ENCODE measurements around the gene MINAR1. TPM values are rescaled to one million over a fixed set of nuclear protein-coding genes. Genes with fewer than 3 reads are reported as not detected.
"Not testable (repeated sequence)": the region's sequence is repeated elsewhere in the genome, so short reads cannot be mapped to it uniquely, and the experiment has no call there.

The MINAR1 gene
- total RNA-seq, 2 experiments from 2014 or later, result 0.40 to 0.55 TPM

DNA sequence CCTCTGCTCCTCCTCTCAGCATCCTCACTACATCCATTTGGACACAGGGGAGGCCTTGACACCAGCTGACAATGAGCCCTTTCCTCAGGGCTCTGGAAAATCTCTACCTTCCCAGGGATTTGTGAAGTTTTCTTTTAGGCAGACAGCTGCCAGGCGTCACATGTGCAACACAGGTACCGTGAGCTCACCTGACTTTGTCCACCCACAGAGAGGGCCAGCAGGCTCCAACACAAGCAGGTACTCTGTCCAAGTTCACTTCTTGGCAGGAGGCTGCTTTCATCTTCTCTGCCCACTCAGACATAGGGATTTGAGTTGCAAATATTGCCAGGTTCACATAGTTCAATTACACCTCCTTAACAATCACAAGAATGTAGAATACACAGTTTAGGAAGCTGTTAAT, 15.3 kb upstream of the MINAR1 start:
- no peak for DNase-seq
- no peak overlapping the region for H3K4me3 Mint-ChIP-seq
- H3K9me3 Mint-ChIP-seq, result no peaks in the 10 kb centered on the region
- POLR2A ChIA-PET, result no interaction called here
- CTCF ChIA-PET, result interaction anchor here (0.9 to 1.1 kb wide), 2 partner anchors 12 to 179 kb away, joined by 3 read pairs; no protein-coding TSS in a partner anchor
- H3K27me3 Mint-ChIP-seq, result no peaks in the 10 kb centered on the region
- no peaks in the 10 kb centered on the region for H3K4me1 Mint-ChIP-seq
- H3K36me3 Mint-ChIP-seq (ENCODE audit: low read depth), result no peaks in the 10 kb centered on the region
- H3K27ac Mint-ChIP-seq, result no peak overlapping the region

- H3K9me3 Mint-ChIP-seq, result no peaks in the 10 kb centered on the region
- CTCF ChIA-PET, result no interaction called here
- no peak overlapping the region for H3K4me3 Mint-ChIP-seq
- no peaks in the 10 kb centered on the region for H3K36me3 Mint-ChIP-seq (ENCODE audit: low read depth)
- H3K4me1 Mint-ChIP-seq, result no peaks in the 10 kb centered on the region
- no peak for DNase-seq
- POLR2A ChIA-PET, result no interaction called here
- H3K27me3 Mint-ChIP-seq, result peaks cover 2% of the 10 kb centered on the region
- no peak overlapping the region for H3K27ac Mint-ChIP-seq
Measured at GRCh38 chr15:79418693-79419279, 13.3 kb upstream of the MINAR1 start.

GRCh38 chr15:79425591-79426295, 6.4 kb upstream of the MINAR1 start:
- POLR2A ChIA-PET, result no interaction called here
- H3K27ac Mint-ChIP-seq, result no peak overlapping the region
- no peaks in the 10 kb centered on the region for H3K4me1 Mint-ChIP-seq
- H3K36me3 Mint-ChIP-seq (ENCODE audit: low read depth), result no peaks in the 10 kb centered on the region
- no peak overlapping the region for H3K4me3 Mint-ChIP-seq
- CTCF ChIA-PET, result no interaction called here
- H3K9me3 Mint-ChIP-seq, result no peaks in the 10 kb centered on the region
- H3K27me3 Mint-ChIP-seq, result peaks cover 35% of the 10 kb centered on the region
- DNase-seq, result no peak

- peaks cover 43% of the 10 kb centered on the region for H3K27me3 Mint-ChIP-seq
- POLR2A ChIA-PET; H3K36me3 Mint-ChIP-seq (ENCODE audit: low read depth); H3K27ac Mint-ChIP-seq; H3K4me3 Mint-ChIP-seq; H3K9me3 Mint-ChIP-seq; DNase-seq; CTCF ChIA-PET; H3K4me1 Mint-ChIP-seq: not testable (repeated sequence)
Measured at GRCh38 chr15:79426899-79427298, 5.2 kb upstream of the MINAR1 start.

- ChIA-PET CTCF (interaction anchor here (1.0 kb wide), 1 partner anchor 47 kb away, joined by 3 read pairs; no protein-coding TSS in a partner anchor), POLR2A (no interaction called here)
- Mint-ChIP-seq H3K27me3 (peaks cover 48% of the 10 kb centered on the region), H3K4me1 (peaks cover 6% of the 10 kb centered on the region), H3K36me3 (ENCODE audit: low read depth) (no peaks in the 10 kb centered on the region), H3K27ac (no peak overlapping the region), H3K9me3 (no peaks in the 10 kb centered on the region), H3K4me3 (no peak overlapping the region)
- DNase-seq, result no peak
Measured at GRCh38 chr15:79427781-79428598, 4.1 kb upstream of the MINAR1 start.

DNA sequence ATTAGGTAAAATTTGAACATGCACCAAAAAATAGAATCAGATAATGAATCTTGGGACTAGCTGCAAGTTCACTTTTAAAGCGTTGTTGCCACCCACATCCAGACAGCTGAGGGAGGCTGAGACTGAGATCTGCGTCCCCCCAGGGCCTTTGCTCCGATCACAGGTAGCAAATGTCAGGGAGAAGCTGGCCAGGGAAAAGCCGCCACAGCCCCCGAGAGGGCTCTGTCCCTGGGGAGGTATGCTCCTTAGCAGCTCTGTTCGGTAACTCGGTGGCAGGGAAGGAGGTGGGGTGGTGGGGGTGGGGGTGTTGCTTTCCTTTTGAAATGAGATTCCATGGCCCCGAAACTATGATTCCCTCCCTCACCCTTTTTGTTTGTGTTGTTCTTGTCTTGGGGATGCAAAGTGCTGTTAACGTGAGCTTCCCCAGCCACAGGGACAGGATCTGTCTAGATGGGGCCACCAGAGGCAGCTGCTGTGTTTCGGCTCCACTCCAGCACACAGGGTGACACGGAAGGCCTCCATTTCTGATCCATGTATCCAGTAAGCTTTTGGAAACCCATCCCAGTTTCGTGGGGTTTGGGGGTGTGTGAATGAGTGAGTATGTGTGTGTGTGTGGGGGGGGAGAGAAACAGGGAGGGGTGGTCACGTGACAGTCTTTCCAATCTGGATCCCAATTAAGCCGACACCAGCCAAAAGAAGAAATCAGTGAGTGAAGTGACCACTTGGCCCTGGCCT, 1.1 kb upstream of the MINAR1 start:
- Mint-ChIP-seq H3K27me3 (peaks cover 72% of the 10 kb centered on the region), H3K4me1 (peaks cover 6% of the 10 kb centered on the region)

GRCh38 chr15:79432345-79433275, 474 bp downstream of the MINAR1 start:
- Mint-ChIP-seq H3K4me1 (peaks cover 6% of the 10 kb centered on the region), H3K27me3 (peaks cover 72% of the 10 kb centered on the region), H3K27ac (peak overlapping the region; percentile 34), H3K36me3 (ENCODE audit: low read depth) (no peaks in the 10 kb centered on the region), H3K4me3 (no peak overlapping the region), H3K9me3 (no peaks in the 10 kb centered on the region)
- no peak for DNase-seq
- ChIA-PET CTCF (no interaction called here), POLR2A (no interaction called here)

More for the DNA sequence above, 1.1 kb upstream of the MINAR1 start:
- no peaks in the 10 kb centered on the region for H3K9me3 Mint-ChIP-seq
- peak overlapping the region; percentile 24 for H3K4me3 Mint-ChIP-seq
- DNase-seq, result no peak
- no peak overlapping the region for H3K27ac Mint-ChIP-seq
- CTCF ChIA-PET, result interaction anchor here (0.6 kb wide), 1 partner anchor 875 kb away, joined by 3 read pairs; no protein-coding TSS in a partner anchor
- no peaks in the 10 kb centered on the region for H3K36me3 Mint-ChIP-seq (ENCODE audit: low read depth)
- POLR2A ChIA-PET, result no interaction called here

- H3K36me3 Mint-ChIP-seq (ENCODE audit: low read depth), result no peaks in the 10 kb centered on the region
- no peak for DNase-seq
- H3K27ac Mint-ChIP-seq, result no peak overlapping the region
- POLR2A ChIA-PET, result no interaction called here
- H3K9me3 Mint-ChIP-seq, result no peaks in the 10 kb centered on the region
- CTCF ChIA-PET, result no interaction called here
- peaks cover 67% of the 10 kb centered on the region for H3K27me3 Mint-ChIP-seq
- no peak overlapping the region for H3K4me3 Mint-ChIP-seq
- peaks cover 6% of the 10 kb centered on the region for H3K4me1 Mint-ChIP-seq
Measured at GRCh38 chr15:79433276-79433990, 1.3 kb downstream of the MINAR1 start.

- H3K27me3 Mint-ChIP-seq, result peaks cover 58% of the 10 kb centered on the region
- CTCF ChIA-PET, result no interaction called here
Measured at GRCh38 chr15:79434361-79434760, 2.2 kb downstream of the MINAR1 start.

GRCh38 chr15:79436037-79436780, 4.1 kb downstream of the MINAR1 start:
- Mint-ChIP-seq H3K4me3 (no peak overlapping the region), H3K4me1 (peaks cover 4% of the 10 kb centered on the region), H3K27me3 (peaks cover 39% of the 10 kb centered on the region), H3K27ac (no peak overlapping the region), H3K36me3 (ENCODE audit: low read depth) (no peaks in the 10 kb centered on the region), H3K9me3 (no peaks in the 10 kb centered on the region)
- DNase-seq, result no peak
- CTCF ChIA-PET, result no interaction called here
- POLR2A ChIA-PET, result no interaction called here

More at GRCh38 chr15:79434361-79434760, 2.2 kb downstream of the MINAR1 start:
- Mint-ChIP-seq H3K4me3 (no peak overlapping the region), H3K4me1 (peaks cover 6% of the 10 kb centered on the region), H3K36me3 (ENCODE audit: low read depth) (no peaks in the 10 kb centered on the region), H3K9me3 (no peaks in the 10 kb centered on the region), H3K27ac (no peak overlapping the region)
- POLR2A ChIA-PET, result no interaction called here
- DNase-seq, result no peak

DNA sequence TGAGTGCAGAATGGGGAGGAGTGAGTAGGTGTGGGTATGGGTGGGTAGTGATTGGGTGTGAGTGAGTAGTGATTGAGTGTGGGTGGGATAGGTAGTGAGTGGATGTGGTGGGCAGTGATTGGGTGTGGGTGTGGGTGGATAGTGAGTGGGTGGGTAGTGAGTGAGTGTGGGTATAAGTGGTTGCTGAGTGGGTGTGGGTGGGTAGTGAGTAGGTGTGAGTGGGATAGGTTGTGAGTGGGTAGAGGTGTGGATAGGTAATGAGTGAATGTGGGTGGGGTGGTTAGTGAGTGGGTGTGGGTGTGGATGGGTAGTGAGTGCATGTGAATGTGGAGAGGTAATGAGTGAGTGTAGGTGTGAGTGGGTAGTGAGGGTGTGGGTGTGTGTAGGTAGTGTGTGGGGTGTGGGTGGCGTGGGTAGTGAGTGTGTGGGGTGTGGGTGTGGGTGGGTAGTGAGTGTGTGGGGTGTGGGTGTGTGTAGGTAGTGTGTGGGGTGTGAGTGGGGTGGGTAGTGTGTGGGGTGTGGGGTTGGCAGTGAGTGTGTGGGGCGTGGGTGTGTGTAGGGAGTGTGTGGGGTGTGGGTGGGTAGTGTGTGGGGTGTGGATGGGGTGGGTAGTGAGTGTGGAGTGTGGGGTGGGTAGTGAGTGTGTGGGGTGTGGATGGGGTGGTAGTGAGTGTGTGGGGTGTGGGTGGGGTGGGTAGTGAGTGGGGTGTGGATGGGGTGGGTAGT, 5.3 kb downstream of the MINAR1 start:
- DNase-seq, result no peak
- CTCF ChIA-PET, result no interaction called here
- H3K27ac Mint-ChIP-seq, result no peak overlapping the region
- no peaks in the 10 kb centered on the region for H3K36me3 Mint-ChIP-seq (ENCODE audit: low read depth)
- POLR2A ChIA-PET, result no interaction called here
- no peak overlapping the region for H3K4me3 Mint-ChIP-seq
- no peaks in the 10 kb centered on the region for H3K9me3 Mint-ChIP-seq
- peaks cover 34% of the 10 kb centered on the region for H3K27me3 Mint-ChIP-seq
- peaks cover under 1% of the 10 kb centered on the region for H3K4me1 Mint-ChIP-seq
